ENCODE measurements around the gene HRAS. TPM values are rescaled to one million over a fixed set of nuclear protein-coding genes. Genes with fewer than 3 reads are reported as not detected.

The HRAS gene
- total RNA-seq, 1 experiment from 2014 or later = 75.8 TPM

- DNase-seq (ENCODE audit: low read depth) = no peak
These were observed 32.4 kb upstream of the HRAS start for GRCh38 chr11:567629-568292.

- no peak for DNase-seq (ENCODE audit: low read depth)
These were observed 31.7 kb upstream of the HRAS start for GRCh38 chr11:567011-567628.

DNA sequence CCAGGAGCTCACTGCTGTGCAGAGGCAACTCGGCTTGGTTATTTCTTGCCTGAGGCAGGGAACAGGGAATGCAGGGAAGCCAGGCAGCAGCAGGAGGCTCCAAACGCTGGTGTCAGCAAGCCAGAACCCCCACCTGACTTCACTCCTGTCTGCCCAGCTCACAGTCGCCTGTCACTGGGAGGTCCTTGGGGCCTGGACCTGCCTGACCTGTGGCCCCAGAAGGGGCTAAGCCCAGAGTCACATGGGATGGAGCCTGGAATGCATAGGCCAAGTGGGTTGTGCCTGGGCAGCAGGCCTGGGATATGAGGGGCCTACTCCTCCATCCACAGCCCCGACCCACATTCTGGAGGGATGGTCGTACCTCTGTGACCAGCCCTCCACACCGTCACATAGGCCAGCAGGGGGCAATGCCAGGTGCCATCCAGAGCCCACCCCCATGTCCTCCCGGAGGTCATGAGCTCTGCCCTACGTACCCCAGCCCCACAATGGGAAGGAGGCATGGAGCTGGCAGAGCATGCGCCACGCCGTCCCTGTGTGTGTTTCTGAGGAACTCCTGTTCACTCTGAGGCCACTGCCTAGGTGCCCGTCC is 30.6 kb upstream of the HRAS start:
- DNase-seq (ENCODE audit: low read depth) = no peak

- no peak for DNase-seq (ENCODE audit: low read depth)
These were observed 28.6 kb upstream of the HRAS start for GRCh38 chr11:563812-564578.

- DNase-seq (ENCODE audit: low read depth) = no peak
These were observed 27.9 kb upstream of the HRAS start for GRCh38 chr11:563066-563811.

- DNase-seq (ENCODE audit: low read depth) = no peak
These were observed 26.8 kb upstream of the HRAS start for GRCh38 chr11:562046-562645.

- peak; percentile 63 for DNase-seq (ENCODE audit: low read depth)
These were observed 26.0 kb upstream of the HRAS start for GRCh38 chr11:561148-562003.

DNA sequence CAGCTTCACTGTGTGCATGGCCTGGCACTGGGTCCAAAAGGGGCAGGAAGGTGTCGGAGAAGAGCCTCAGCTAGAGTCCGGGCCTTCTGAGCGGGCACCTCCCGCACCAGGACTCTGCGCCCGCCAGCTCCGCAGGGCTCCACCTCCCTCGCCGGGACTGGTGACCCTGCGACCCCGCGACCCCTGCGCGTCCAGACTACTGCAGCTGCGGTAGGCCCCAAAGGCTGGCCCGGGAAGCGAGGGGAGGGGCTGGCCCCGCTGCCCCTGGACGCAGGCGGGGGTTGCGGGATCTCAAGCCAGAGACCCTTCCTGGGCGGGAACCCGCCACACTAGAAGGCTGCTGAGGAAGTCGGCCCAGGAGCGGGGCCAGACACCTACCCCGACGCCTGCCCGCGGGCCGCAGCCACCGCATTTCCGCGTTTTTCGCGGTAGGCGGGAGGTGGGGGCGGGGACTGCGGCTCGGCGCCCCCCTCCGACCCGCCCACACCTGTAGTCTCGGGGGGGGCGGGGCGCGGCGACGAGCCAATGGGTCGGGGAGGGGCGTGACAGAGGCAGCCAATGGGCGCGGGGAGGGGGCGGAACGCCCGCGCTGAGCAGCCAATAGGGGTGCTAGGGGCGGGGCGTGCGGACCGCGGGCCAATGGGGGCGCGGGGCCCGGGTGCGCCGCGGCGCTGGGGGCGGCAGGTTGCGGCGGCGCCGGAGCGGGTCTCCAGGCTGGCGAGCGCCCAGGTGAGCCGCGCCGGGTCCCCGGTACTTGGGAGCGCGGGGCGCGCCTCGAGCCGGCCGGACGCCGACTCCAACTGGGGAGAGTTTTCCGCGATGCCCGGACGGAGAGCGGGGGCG is 25.1 kb upstream of the HRAS start, which contains the start of the genes LMNTD2 and RASSF7:
LMNTD2 (minus strand) TSS at position 434 of the 843 bp plus-strand sequence; CDS start at position 412, 22 bp downstream.
RASSF7 (plus strand) TSS at position 666 of the 843 bp plus-strand sequence. CDS start 799 bp downstream, outside the sequence.
- DNase-seq (ENCODE audit: low read depth) = peak; percentile 90

GRCh38 chr11:559712-560304 is 24.4 kb upstream of the HRAS start:
- DNase-seq (ENCODE audit: low read depth) = no peak

DNA sequence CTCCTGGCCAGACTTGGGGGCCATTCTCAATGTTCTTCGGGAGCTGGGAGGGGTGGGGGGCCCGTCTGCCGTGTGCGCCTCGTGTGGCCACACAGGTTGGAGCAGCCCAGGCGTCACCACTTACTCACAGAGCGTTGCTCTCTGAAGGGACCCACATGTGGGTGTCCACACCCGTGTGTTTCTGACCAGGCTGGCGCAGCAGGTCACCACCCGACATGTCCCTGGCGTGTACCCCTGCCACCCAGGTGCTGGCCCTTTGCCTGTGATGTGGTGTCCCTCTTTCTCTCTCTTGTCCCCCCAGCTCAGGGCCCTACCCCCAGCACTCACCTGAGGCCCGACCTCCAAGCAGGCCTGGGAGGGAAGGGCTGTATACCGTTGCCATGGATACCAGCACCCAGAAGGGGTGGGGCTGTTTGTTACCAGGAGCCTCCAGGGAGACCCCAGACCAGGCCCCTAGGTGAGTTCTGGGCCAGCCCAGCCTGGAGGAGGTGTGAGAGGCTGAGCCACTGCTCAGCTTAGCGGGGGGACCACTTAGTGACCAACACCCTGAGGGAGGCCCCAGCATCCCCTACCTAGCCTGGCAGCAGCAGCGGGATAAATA is 23.7 kb upstream of the HRAS start:
- no peak for DNase-seq (ENCODE audit: low read depth)

GRCh38 chr11:558503-558902 is 23.1 kb upstream of the HRAS start:
- DNase-seq (ENCODE audit: low read depth) = no peak

DNA sequence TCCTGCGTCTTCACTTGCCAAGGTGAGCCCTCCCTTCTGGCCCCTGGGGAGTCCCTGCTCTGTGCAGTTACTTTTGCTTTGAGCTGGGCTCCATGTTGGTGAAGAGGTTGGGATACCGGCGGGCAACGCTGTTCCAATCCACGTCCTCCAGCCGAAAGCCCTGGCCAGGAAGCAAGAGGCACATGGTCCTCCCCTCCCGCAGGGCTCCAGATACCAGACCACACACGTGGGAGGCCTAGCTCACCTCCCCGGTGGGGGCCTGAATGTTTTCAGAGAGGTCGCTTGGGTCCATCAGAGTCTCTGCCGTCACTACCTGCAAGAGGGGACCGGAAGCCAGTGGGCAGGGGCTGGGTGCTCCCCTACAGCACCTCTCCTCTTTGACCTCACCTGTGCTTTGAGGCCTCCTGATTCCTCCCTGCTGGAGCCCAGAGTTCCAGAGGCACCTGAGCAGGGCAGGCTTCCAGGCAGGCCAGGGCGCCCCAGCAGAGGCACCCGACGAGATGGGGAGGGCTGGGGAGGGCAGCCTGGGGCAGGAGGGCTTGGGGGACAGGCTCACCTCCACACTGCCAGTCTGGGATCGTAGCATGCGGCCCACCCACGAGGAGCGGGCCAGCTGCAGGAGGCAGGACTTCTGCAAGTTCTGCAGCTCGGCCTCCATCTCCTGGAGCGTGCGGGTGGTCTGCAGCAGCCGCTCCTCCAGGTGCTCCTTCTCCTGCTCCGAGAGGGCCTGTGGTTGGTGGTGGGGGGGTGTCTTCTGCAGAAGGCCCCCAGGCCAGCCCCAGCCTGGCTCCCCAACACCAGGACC is 22.2 kb upstream of the HRAS start:
- DNase-seq (ENCODE audit: low read depth) = no peak

- no peak for DNase-seq (ENCODE audit: low read depth)
These were observed 21.4 kb upstream of the HRAS start for GRCh38 chr11:556662-557256.

GRCh38 chr11:555780-556661 is 20.6 kb upstream of the HRAS start:
- DNase-seq (ENCODE audit: low read depth) = no peak

- no peak for DNase-seq (ENCODE audit: low read depth)
These were observed 19.9 kb upstream of the HRAS start for GRCh38 chr11:555227-555779.

Data from Daoy (cell line).